GM18907 (cell line): Measurements from ENCODE around the gene RNF112.

Experiments used
- ATAC-seq: cut with Tn5 transposase; IDR thresholded peaks from one replicate; pipeline ENCODE4 v1.9.1; 2021; ENCODE audit warnings: mild to moderate bottlenecking, moderate library complexity; ENCODE audit not compliant: unreplicated experiment

RNF112 gene

DNA sequence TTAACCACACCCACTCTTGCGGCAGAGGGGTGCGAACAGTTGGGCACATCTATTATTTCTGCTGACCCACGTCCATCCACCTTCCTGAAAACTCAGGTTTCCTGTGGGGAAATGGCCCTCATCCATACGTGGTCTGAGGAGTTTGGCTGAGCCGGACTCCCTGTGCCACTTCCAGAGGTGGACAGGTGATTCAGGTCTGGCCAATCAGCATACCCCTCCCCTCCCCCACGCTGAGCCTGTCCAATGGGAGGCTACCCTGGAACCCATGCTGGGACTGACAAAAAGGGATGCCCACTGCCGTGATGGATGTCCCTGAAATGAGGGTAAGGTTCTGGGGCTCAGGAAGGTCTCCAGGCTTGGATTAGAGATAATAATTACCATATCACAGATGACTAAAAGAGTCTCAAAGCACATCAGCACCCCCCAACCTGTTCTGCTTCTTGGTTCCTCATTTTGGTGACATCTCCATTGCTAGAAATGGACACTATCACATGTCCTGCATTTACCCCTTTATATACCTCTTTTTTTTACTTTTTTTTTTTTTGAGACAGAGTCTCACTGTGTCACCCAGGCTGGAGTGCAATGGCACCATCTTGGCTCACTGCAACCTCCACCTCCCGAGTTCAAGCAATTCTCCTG, 38.0 kb upstream of the RNF112 start:
- ATAC-seq = no peak

DNA sequence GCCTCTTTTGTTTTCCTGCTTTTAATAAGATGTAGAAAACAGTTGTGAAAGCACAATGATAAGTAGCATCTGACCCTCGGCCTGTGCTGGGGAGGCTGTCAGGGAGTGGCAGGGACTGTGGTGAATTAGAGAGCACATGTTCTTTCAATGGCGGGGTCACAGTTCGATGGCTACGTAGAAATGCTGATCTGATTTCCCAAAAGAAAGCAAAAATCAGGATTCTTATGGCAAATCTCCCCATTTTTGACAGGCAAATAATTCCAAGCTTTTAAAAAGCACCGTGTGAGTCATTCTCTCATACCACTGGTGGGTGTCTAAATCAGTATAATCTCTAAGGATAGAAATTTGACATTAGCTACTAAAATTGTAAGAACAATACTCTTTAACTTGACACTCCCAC, 36.9 kb upstream of the RNF112 start:
- ATAC-seq = no peak

DNA sequence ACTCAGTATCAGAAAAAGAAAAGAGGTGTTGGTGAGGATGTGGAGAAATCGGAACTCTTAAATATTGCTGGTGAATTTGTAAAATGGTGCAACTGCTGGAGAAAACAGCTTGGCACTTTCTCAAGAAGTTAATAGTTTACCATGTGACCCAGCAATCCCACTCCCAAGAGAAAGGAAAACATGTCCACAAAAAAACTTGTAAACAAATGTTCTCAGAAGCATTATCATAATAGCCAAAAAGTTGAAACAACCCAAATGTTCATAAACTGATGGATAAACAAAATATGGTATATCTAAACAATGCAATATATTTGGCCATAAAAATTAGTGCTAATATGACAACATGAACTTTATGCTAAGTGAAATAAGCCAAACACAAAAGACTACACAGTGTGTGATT, 35.3 kb upstream of the RNF112 start:
- no peak for ATAC-seq

DNA sequence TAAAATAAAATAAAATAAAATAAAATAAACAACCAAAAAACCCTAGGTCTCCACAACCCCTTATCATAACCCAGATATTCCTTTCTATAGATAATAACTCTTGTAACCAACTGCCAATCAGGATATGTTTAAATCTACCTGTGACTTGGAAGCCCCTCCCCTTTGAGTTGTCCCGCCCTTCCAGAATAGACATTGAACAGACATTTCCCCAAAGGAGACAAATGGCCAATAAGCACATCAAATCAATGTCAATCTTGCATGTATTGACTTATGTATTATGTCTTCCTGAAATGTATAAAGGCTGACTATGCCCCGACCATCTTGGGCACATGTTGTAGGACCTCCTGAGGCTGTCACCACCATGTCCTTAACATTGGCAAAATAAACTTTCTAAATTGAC, 34.2 kb upstream of the RNF112 start:
- ATAC-seq = no peak

- peak; percentile 89 for ATAC-seq
Observed at GRCh38 chr17:19377602-19378415, 33.2 kb upstream of the RNF112 start.

- ATAC-seq = peak; percentile 18
Observed at GRCh38 chr17:19378416-19379360, 32.3 kb upstream of the RNF112 start, which contains the start of gene MAPK7. MAPK7 (plus strand) TSS chr17:19378498; CDS start chr17:19378901, 403 bp downstream.

DNA sequence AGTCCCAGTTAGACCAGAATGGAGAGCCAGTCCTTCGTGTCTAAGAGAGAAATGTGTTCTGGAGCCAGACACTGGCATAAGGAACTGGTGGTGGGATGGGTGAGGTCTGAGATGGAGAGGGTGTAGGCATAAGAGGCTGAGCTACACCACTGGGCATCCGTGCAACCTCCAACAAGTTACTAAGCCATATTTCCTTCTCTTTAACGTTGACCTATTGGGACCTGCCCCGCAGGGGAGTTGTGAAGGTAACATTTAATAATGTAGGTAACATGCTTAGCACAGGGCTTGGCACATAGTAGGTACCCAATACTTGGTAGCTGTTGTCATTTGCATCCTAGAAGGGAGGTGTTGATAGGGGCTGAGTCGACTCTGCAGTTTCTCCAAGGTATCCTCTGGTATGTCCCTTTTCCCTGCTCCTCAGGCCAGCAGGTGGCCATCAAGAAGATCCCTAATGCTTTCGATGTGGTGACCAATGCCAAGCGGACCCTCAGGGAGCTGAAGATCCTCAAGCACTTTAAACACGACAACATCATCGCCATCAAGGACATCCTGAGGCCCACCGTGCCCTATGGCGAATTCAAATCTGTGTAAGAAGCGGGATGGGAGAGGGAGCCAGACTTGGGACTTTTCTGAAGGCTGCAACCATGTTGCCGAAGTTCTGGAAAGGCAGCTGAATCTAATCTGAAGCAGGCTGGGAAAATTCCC, 31.5 kb upstream of the RNF112 start:
- no peak for ATAC-seq

DNA sequence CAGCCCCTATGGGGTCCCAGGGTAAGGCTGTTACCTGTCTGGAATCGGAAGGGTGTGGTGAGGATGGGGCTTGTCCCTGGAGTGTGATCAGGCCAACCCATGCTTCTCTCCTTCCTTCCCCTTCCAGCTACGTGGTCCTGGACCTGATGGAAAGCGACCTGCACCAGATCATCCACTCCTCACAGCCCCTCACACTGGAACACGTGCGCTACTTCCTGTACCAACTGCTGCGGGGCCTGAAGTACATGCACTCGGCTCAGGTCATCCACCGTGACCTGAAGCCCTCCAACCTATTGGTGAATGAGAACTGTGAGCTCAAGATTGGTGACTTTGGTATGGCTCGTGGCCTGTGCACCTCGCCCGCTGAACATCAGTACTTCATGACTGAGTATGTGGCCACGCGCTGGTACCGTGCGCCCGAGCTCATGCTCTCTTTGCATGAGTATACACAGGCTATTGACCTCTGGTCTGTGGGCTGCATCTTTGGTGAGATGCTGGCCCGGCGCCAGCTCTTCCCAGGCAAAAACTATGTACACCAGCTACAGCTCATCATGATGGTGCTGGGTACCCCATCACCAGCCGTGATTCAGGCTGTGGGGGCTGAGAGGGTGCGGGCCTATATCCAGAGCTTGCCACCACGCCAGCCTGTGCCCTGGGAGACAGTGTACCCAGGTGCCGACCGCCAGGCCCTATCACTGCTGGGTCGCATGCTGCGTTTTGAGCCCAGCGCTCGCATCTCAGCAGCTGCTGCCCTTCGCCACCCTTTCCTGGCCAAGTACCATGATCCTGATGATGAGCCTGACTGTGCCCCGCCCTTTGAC, 30.3 kb upstream of the RNF112 start:
- no peak for ATAC-seq

GRCh38 chr17:19381361-19381740, 29.7 kb upstream of the RNF112 start:
- no peak for ATAC-seq

DNA sequence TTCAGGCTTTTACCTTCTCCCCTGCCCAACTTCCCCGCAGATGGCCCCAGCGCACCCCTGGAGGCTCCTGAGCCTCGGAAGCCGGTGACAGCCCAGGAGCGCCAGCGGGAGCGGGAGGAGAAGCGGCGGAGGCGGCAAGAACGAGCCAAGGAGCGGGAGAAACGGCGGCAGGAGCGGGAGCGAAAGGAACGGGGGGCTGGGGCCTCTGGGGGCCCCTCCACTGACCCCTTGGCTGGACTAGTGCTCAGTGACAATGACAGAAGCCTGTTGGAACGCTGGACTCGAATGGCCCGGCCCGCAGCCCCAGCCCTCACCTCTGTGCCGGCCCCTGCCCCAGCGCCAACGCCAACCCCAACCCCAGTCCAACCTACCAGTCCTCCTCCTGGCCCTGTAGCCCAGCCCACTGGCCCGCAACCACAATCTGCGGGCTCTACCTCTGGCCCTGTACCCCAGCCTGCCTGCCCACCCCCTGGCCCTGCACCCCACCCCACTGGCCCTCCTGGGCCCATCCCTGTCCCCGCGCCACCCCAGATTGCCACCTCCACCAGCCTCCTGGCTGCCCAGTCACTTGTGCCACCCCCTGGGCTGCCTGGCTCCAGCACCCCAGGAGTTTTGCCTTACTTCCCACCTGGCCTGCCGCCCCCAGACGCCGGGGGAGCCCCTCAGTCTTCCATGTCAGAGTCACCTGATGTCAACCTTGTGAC, 29.1 kb upstream of the RNF112 start:
- no peak for ATAC-seq

GRCh38 chr17:19382531-19383444, 28.2 kb upstream of the RNF112 start:
- ATAC-seq = no peak

DNA sequence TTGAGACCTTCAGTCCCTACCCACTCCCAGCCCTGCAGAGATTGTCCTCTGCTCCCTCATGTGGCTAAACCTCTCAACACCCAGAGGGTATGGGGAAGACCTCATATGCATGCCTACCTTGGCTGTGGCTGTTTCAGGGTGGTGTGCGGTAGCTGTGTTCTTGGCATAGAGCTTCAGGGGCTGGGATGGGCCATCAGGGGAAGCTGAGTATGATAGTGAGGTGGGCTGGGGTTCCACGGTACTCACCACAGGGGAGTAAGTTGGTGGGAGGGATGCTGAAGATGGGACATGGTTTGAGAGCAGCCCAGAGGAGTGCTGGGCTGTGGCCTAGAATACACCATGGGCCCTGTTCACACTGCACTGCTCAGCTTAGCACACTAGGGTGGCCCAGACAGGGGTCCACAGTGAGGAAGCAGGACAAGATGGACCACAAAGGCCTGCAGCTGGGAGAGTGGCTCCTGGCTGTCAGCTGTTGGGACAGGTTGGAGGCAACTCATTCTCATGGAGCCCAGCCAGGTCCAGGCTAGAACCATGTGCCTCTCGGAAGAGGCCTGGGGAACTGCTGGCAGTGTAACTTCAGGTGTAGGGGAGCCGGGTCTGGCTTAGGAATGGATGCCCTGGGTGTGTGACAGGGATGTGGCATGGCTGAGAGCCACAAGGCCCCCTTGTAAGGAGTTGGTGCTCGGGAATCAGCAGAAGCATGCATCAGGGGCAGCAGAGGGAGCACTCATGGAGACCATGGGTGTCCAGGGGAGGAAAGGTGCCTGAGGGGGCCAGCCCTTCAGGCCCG, 27.2 kb upstream of the RNF112 start:
- ATAC-seq = no peak

GRCh38 chr17:19384723-19385391, 26.2 kb upstream of the RNF112 start:
- no peak for ATAC-seq

GRCh38 chr17:19385521-19385983, 25.5 kb upstream of the RNF112 start:
- ATAC-seq = no peak

GRCh38 chr17:19386051-19386929, 24.7 kb upstream of the RNF112 start:
- no peak for ATAC-seq
